Spleen (tissue), 7 donors: ENCODE measurements around the gene RAB25.

Experiments
- POLR2A ChIP-seq, 3 donors: fragments of 450-650 bp; IDR thresholded peaks; one replicate each; pipeline ENCODE4 v1.5.1; 2017; ENCODE audit warnings: antibody characterized with exemption in 3 of 3, mild to moderate bottlenecking in 1 of 3
- POLR2AphosphoS5 ChIP-seq, 3 donors: sonication (generic); formaldehyde crosslinking; IDR thresholded peaks; one replicate each; pipeline ENCODE4 v1.5.1; 2017; ENCODE audit warnings: antibody characterized with exemption in 3 of 3
- TF ChIP-seq, protein P1 (sequence below), 11 experiments: fragments of 200-600 bp in 7 of 11; fragments of 450-650 bp in 4 of 11; sonication (generic) in 4 of 11; IDR thresholded peaks in 8 of 11; conservative IDR thresholded peaks in 3 of 11; 1 replicate in 7 of 11; 2 replicates in 4 of 11; pipeline versions ENCODE4 v1.4.0 to v1.8.0; 2016 to 2021; ENCODE audit warnings: antibody characterized with exemption in 11 of 11, inconsistent platforms in 4 of 11, mild to moderate bottlenecking in 1 of 11
- donor health status: DM: no; HTN: no; CAD: no; lungs with moderate emphysema.
- donor health status: DM: no; HTN: no; CAD: no.
- donor health status: DM: no; HTN: no; CAD: no.

DNA sequence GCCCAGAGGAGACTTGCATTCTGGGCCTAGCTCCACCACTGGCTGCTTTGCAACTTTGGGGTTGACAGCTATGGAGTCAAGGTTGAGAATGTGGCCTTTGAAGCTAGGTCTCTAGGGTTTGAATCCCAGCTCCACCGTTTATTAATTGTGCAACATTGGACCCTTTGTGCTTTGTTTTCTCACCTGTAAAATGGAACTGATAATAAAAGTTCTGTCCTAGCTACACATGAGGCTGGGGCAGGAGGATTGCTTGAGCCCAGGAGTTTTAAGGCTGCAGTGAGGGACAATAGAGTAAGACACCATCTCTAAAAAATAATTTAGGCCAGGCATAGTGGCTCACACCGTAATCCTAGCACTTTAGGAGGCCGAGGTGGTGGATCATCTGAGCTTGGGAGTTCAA lies 38.3 kb downstream of the RAB25 start:
- no peak for TF ChIP-seq POLR2A (IDR thresholded peaks at IDR 0.05)
- TF ChIP-seq, protein P1, sequence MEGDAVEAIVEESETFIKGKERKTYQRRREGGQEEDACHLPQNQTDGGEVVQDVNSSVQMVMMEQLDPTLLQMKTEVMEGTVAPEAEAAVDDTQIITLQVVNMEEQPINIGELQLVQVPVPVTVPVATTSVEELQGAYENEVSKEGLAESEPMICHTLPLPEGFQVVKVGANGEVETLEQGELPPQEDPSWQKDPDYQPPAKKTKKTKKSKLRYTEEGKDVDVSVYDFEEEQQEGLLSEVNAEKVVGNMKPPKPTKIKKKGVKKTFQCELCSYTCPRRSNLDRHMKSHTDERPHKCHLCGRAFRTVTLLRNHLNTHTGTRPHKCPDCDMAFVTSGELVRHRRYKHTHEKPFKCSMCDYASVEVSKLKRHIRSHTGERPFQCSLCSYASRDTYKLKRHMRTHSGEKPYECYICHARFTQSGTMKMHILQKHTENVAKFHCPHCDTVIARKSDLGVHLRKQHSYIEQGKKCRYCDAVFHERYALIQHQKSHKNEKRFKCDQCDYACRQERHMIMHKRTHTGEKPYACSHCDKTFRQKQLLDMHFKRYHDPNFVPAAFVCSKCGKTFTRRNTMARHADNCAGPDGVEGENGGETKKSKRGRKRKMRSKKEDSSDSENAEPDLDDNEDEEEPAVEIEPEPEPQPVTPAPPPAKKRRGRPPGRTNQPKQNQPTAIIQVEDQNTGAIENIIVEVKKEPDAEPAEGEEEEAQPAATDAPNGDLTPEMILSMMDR (IDR thresholded peaks at IDR 0.05 in 8 of 11, conservative IDR thresholded peaks at IDR 0.05 in 3 of 11): no peak
- TF ChIP-seq POLR2AphosphoS5 (IDR thresholded peaks at IDR 0.05): no peak
